ENCODE data around the gene TENM4.

TENM4 gene

GRCh38 chr11:78946945-78947902 lies 493.6 kb downstream of the TENM4 start:
- H3K9ac ChIP-seq (ENCODE audit: low read depth, low read length): no peak overlapping the region
- H3K4me3 ChIP-seq (ENCODE audit: low read depth, low read length): no peak overlapping the region
- no peaks in the 10 kb centered on the region for H3K4me1 ChIP-seq (ENCODE audit: control insufficient read depth, insufficient read depth, low read length)
- peaks cover 2% of the 10 kb centered on the region for H3K27me3 ChIP-seq (ENCODE audit: control insufficient read depth, insufficient read depth, low read length)
- H3K36me3 ChIP-seq (ENCODE audit: control insufficient read depth, insufficient read depth, low read length): no peaks in the 10 kb centered on the region
- no peaks in the 10 kb centered on the region for H3K9me3 ChIP-seq (ENCODE audit: control insufficient read depth, insufficient read depth, low read length)

- H3K36me3 ChIP-seq (ENCODE audit: control insufficient read depth, insufficient read depth, low read length): no peaks in the 10 kb centered on the region
- H3K27me3 ChIP-seq (ENCODE audit: control insufficient read depth, insufficient read depth, low read length): no peaks in the 10 kb centered on the region
- H3K4me3 ChIP-seq (ENCODE audit: low read depth, low read length): no peak overlapping the region
- H3K9ac ChIP-seq (ENCODE audit: low read depth, low read length): no peak overlapping the region
- H3K9me3 ChIP-seq (ENCODE audit: control insufficient read depth, insufficient read depth, low read length): no peaks in the 10 kb centered on the region
- H3K4me1 ChIP-seq (ENCODE audit: control insufficient read depth, insufficient read depth, low read length): peaks cover 15% of the 10 kb centered on the region
These were observed 497.0 kb downstream of the TENM4 start for GRCh38 chr11:78943841-78944240.

GRCh38 chr11:78943154-78943553 lies 497.7 kb downstream of the TENM4 start:
- no peaks in the 10 kb centered on the region for H3K9me3 ChIP-seq (ENCODE audit: control insufficient read depth, insufficient read depth, low read length)
- H3K4me1 ChIP-seq (ENCODE audit: control insufficient read depth, insufficient read depth, low read length): peaks cover 15% of the 10 kb centered on the region
- H3K9ac ChIP-seq (ENCODE audit: low read depth, low read length): no peak overlapping the region
- no peaks in the 10 kb centered on the region for H3K36me3 ChIP-seq (ENCODE audit: control insufficient read depth, insufficient read depth, low read length)
- H3K27me3 ChIP-seq (ENCODE audit: control insufficient read depth, insufficient read depth, low read length): no peaks in the 10 kb centered on the region
- H3K4me3 ChIP-seq (ENCODE audit: low read depth, low read length): no peak overlapping the region

- Histone ChIP-seq H3K9ac (ENCODE audit: low read depth, low read length) (no peak overlapping the region), H3K36me3 (ENCODE audit: control insufficient read depth, insufficient read depth, low read length) (no peaks in the 10 kb centered on the region), H3K4me1 (ENCODE audit: control insufficient read depth, insufficient read depth, low read length) (peaks cover 15% of the 10 kb centered on the region), H3K9me3 (ENCODE audit: control insufficient read depth, insufficient read depth, low read length) (no peaks in the 10 kb centered on the region), H3K27me3 (ENCODE audit: control insufficient read depth, insufficient read depth, low read length) (no peaks in the 10 kb centered on the region), H3K4me3 (ENCODE audit: low read depth, low read length) (no peak overlapping the region)
These were observed 499.5 kb downstream of the TENM4 start for GRCh38 chr11:78941226-78941851.

- Histone ChIP-seq H3K4me1 (ENCODE audit: control insufficient read depth, insufficient read depth, low read length) (peaks cover 15% of the 10 kb centered on the region), H3K4me3 (ENCODE audit: low read depth, low read length) (no peak overlapping the region), H3K36me3 (ENCODE audit: control insufficient read depth, insufficient read depth, low read length) (no peaks in the 10 kb centered on the region), H3K27me3 (ENCODE audit: control insufficient read depth, insufficient read depth, low read length) (no peaks in the 10 kb centered on the region), H3K9me3 (ENCODE audit: control insufficient read depth, insufficient read depth, low read length) (no peaks in the 10 kb centered on the region), H3K9ac (ENCODE audit: low read depth, low read length) (no peak overlapping the region)
These were observed 500.2 kb downstream of the TENM4 start for GRCh38 chr11:78940500-78941225.

- Histone ChIP-seq H3K4me3 (ENCODE audit: low read depth, low read length) (no peak overlapping the region), H3K27me3 (ENCODE audit: control insufficient read depth, insufficient read depth, low read length) (no peaks in the 10 kb centered on the region), H3K4me1 (ENCODE audit: control insufficient read depth, insufficient read depth, low read length) (peaks cover 15% of the 10 kb centered on the region), H3K36me3 (ENCODE audit: control insufficient read depth, insufficient read depth, low read length) (no peaks in the 10 kb centered on the region), H3K9me3 (ENCODE audit: control insufficient read depth, insufficient read depth, low read length) (no peaks in the 10 kb centered on the region), H3K9ac (ENCODE audit: low read depth, low read length) (no peak overlapping the region)
These were observed 501.9 kb downstream of the TENM4 start for GRCh38 chr11:78938971-78939370.

GRCh38 chr11:78938036-78938435 lies 502.8 kb downstream of the TENM4 start:
- Histone ChIP-seq H3K9ac (ENCODE audit: low read depth, low read length) (no peak overlapping the region), H3K9me3 (ENCODE audit: control insufficient read depth, insufficient read depth, low read length) (no peaks in the 10 kb centered on the region), H3K27me3 (ENCODE audit: control insufficient read depth, insufficient read depth, low read length) (no peaks in the 10 kb centered on the region), H3K36me3 (ENCODE audit: control insufficient read depth, insufficient read depth, low read length) (no peaks in the 10 kb centered on the region), H3K4me1 (ENCODE audit: control insufficient read depth, insufficient read depth, low read length) (peaks cover 15% of the 10 kb centered on the region), H3K4me3 (ENCODE audit: low read depth, low read length) (no peak overlapping the region)

GRCh38 chr11:78935398-78936068 lies 505.3 kb downstream of the TENM4 start:
- H3K9me3 ChIP-seq (ENCODE audit: control insufficient read depth, insufficient read depth, low read length): no peaks in the 10 kb centered on the region
- no peaks in the 10 kb centered on the region for H3K36me3 ChIP-seq (ENCODE audit: control insufficient read depth, insufficient read depth, low read length)
- H3K27me3 ChIP-seq (ENCODE audit: control insufficient read depth, insufficient read depth, low read length): peaks cover 21% of the 10 kb centered on the region
- H3K9ac ChIP-seq (ENCODE audit: low read depth, low read length): no peak overlapping the region
- peaks cover 14% of the 10 kb centered on the region for H3K4me1 ChIP-seq (ENCODE audit: control insufficient read depth, insufficient read depth, low read length)
- no peak overlapping the region for H3K4me3 ChIP-seq (ENCODE audit: low read depth, low read length)

GRCh38 chr11:78933350-78933749 lies 507.5 kb downstream of the TENM4 start:
- Histone ChIP-seq H3K9ac (ENCODE audit: low read depth, low read length) (no peak overlapping the region), H3K36me3 (ENCODE audit: control insufficient read depth, insufficient read depth, low read length) (no peaks in the 10 kb centered on the region), H3K4me1 (ENCODE audit: control insufficient read depth, insufficient read depth, low read length) (peaks cover 25% of the 10 kb centered on the region)

GRCh38 chr11:78932757-78933156 lies 508.1 kb downstream of the TENM4 start:
- peaks cover 29% of the 10 kb centered on the region for H3K4me1 ChIP-seq (ENCODE audit: control insufficient read depth, insufficient read depth, low read length)
- H3K4me3 ChIP-seq (ENCODE audit: low read depth, low read length): no peak overlapping the region
- H3K9ac ChIP-seq (ENCODE audit: low read depth, low read length): no peak overlapping the region
- H3K27me3 ChIP-seq (ENCODE audit: control insufficient read depth, insufficient read depth, low read length): peaks cover 38% of the 10 kb centered on the region
- no peaks in the 10 kb centered on the region for H3K36me3 ChIP-seq (ENCODE audit: control insufficient read depth, insufficient read depth, low read length)
- no peaks in the 10 kb centered on the region for H3K9me3 ChIP-seq (ENCODE audit: control insufficient read depth, insufficient read depth, low read length)

More at GRCh38 chr11:78933350-78933749, 507.5 kb downstream of the TENM4 start:
- Histone ChIP-seq H3K4me3 (ENCODE audit: low read depth, low read length) (no peak overlapping the region), H3K27me3 (ENCODE audit: control insufficient read depth, insufficient read depth, low read length) (peaks cover 32% of the 10 kb centered on the region), H3K9me3 (ENCODE audit: control insufficient read depth, insufficient read depth, low read length) (no peaks in the 10 kb centered on the region)

- Histone ChIP-seq H3K9ac (ENCODE audit: low read depth, low read length) (no peak overlapping the region), H3K4me1 (ENCODE audit: control insufficient read depth, insufficient read depth, low read length) (peaks cover 32% of the 10 kb centered on the region), H3K36me3 (ENCODE audit: control insufficient read depth, insufficient read depth, low read length) (no peaks in the 10 kb centered on the region), H3K9me3 (ENCODE audit: control insufficient read depth, insufficient read depth, low read length) (no peaks in the 10 kb centered on the region), H3K27me3 (ENCODE audit: control insufficient read depth, insufficient read depth, low read length) (peaks cover 47% of the 10 kb centered on the region), H3K4me3 (ENCODE audit: low read depth, low read length) (no peak overlapping the region)
These were observed 508.9 kb downstream of the TENM4 start for GRCh38 chr11:78931891-78932290.

Measured in iPS-15b (cell line).